EL (cell line): ENCODE results near the gene KCNC1.

Experiments used
- DNase-seq: peaks from one replicate; pipeline ENCODE4 v3.0.0-alpha.2; 2016

Gene KCNC1

GRCh38 chr11:17760102-17761029 lies 25.8 kb downstream of the KCNC1 start:
- peak; percentile 27 for DNase-seq

DNA sequence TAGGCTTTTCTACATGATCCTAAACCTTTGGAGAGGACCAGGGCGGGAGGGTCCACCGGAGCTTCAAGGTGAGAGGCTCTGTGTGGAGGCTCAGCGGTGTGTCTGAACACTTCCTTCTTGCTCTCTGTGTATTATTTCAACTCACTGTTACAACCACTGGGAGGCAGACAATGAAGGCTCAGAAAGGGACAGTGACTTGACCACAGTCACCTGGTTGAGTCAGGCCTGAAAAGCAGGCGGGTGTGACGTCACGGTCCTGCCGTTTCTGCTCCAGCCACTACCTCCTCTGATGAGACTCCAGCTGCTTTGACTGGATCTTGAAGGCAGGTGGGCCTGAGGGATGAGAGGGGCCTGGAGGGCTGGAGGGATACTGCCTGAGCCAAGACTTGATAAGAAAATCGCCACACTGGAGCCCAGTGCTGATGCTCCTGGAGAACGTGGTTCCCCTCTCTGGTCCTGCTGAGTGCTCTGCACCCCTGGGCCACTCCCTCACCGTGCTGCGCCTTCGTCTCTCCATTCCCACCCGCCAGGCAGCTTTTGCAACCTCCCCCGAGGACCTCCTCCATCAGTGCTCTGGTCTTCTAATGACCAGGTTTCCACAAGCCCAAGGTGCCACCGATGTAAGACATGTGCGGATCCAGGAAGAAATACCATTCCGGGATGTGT lies 27.9 kb downstream of the KCNC1 start:
- no peak for DNase-seq

- no peak for DNase-seq
These were observed 28.7 kb downstream of the KCNC1 start for GRCh38 chr11:17763244-17763643.

- DNase-seq, result no peak
These were observed 29.1 kb downstream of the KCNC1 start for GRCh38 chr11:17763703-17764102.

GRCh38 chr11:17764446-17765218 lies 30.1 kb downstream of the KCNC1 start:
- no peak for DNase-seq

GRCh38 chr11:17765356-17766072 lies 30.9 kb downstream of the KCNC1 start:
- DNase-seq, result no peak

- no peak for DNase-seq
These were observed 31.4 kb downstream of the KCNC1 start for GRCh38 chr11:17766073-17766359.

DNA sequence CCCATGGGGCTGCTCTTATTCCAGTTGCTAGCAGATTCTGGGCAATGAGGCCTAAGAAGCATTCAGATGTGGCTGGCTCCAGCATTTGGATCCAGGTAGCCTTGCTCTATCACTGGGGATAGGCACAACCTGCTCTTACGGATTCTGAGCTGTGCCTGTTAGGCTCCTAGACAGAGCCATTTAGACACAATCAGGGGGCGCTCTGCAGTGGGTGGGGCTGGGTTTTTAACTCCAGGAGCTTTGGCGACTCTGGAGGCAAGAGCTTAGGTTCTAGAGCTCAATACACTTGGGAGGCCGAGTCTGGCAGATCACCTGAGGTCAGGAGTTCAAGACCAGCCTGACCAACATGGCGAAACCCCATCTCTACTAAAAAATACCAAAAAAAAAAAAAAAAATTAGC lies 32.0 kb downstream of the KCNC1 start:
- DNase-seq, result no peak

GRCh38 chr11:17767301-17767885 lies 32.8 kb downstream of the KCNC1 start:
- no peak for DNase-seq

GRCh38 chr11:17767914-17768313 lies 33.3 kb downstream of the KCNC1 start:
- no peak for DNase-seq

- no peak for DNase-seq
These were observed 34.0 kb downstream of the KCNC1 start for GRCh38 chr11:17768547-17768946.

DNA sequence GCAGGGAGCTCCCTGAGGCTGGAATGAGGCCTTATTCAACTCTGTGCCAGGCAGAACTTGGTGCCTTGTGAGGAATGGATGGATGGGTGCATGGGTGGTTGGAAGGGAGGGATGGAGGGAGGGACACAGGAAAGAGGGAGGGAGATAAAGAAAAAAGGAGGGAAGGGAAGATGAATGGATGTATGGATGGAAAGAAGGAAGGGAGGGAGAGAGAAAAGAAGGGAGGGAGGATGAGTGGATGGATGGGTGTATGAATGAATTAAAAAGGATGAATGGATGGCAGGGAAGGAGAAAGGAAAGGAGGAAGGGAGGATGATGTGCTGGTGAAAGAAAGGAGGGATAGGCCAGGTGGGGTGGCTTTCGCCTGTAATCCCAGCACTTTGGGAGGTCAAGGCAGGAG lies 34.6 kb downstream of the KCNC1 start:
- DNase-seq, result no peak

GRCh38 chr11:17770048-17770652 lies 35.6 kb downstream of the KCNC1 start:
- DNase-seq, result no peak

DNA sequence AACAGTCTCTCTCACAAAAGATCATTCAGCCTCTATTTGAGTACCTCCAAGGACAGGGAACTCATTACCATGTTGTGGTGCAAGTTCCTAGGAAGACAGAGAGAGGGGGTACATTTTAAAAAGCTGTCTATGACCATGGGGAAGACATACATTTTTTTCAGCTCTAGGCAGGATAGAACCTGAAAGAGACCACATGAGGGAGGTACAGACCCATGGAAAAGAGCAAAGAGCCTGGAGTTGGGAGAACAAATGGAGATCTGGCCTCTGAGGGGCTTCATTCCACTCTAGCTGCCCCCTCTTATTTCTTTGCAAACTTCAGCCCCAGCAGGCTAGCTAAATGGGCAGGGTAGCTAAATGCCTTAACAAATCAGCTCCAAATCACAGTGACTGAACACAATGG lies 36.3 kb downstream of the KCNC1 start:
- no peak for DNase-seq

DNA sequence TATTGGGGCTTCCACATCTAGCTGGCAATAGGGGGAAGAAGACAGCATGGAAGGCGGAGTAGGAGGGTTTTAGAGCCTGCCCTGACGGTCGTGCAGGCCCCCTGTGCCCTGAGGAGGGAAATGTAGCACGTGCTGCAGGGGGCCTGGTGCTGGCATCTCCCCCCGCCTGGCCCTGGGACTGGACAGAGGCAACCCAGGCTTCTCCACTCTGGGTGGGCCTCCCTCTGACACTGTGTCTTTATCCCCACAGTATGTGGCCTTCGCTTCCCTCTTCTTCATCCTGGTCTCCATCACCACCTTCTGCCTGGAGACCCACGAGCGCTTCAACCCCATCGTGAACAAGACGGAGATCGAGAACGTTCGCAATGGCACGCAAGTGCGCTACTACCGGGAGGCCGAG lies 36.8 kb downstream of the KCNC1 start:
- DNase-seq, result no peak

DNA sequence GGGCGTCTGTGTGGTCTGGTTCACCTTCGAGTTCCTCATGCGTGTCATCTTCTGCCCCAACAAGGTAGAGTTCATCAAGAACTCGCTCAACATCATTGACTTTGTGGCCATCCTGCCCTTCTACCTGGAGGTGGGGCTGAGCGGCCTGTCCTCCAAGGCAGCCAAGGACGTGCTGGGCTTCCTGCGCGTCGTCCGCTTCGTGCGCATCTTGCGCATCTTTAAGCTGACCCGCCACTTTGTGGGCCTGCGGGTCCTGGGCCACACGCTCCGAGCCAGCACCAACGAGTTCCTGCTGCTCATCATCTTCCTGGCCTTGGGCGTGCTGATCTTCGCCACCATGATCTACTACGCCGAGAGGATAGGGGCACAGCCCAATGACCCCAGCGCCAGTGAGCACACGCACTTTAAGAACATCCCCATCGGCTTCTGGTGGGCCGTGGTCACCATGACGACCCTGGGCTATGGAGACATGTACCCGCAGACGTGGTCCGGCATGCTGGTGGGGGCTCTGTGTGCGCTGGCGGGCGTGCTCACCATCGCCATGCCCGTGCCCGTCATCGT lies 37.3 kb downstream of the KCNC1 start:
- no peak for DNase-seq

GRCh38 chr11:17772704-17773600 lies 38.4 kb downstream of the KCNC1 start:
- no peak for DNase-seq

- DNase-seq, result no peak
These were observed 39.1 kb downstream of the KCNC1 start for GRCh38 chr11:17773674-17774073.

- no peak for DNase-seq
These were observed 39.9 kb downstream of the KCNC1 start for GRCh38 chr11:17774232-17775034.

DNA sequence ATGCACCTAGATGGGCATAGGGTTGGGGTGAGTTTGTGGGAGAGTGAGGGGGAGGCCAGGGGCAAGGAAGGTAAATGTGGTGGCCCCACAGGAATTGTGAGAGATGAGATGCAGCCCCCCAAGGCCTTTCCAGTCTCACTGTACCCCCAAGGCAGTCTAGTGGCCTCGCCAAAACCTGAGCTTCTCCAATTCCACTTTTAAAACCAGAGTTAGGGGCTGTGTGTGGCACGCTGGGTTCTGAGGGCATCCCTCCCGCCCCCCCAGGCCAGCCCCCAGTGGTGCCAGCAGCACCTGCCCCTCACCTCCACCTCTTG lies 40.4 kb downstream of the KCNC1 start:
- no peak for DNase-seq
